Mucosa of descending colon (tissue), 3 donors: ENCODE data around the gene EED. TPM values are rescaled to one million over a fixed set of nuclear protein-coding genes. Genes with fewer than 3 reads are reported as not detected.

Source experiments
- ATAC-seq: fragments of 200-7000 bp; cut with Tn5 transposase; one replicate; pipeline ENCODE4 v1.9.1; 2020; ENCODE audit warnings: mild to moderate bottlenecking, moderate library complexity
- DNase-seq, 3 donors: peaks; one replicate each; pipeline ENCODE4 v3.0.0-alpha.2; 2020
- H3K36me3 ChIP-seq: fragments of 200-600 bp; one replicate; pipeline ENCODE4 v1.8.0; 2021; ENCODE audit warnings: low read depth, mild to moderate bottlenecking
- H3K4me1 ChIP-seq: fragments of 200-600 bp; one replicate; pipeline ENCODE4 v1.8.0; 2021; ENCODE audit warnings: low read depth, mild to moderate bottlenecking
- H3K4me3 ChIP-seq: fragments of 200-600 bp; one replicate; pipeline ENCODE4 v1.8.0; 2021; ENCODE audit warnings: mild to moderate bottlenecking
- H3K9me3 ChIP-seq: fragments of 200-600 bp; one replicate; pipeline ENCODE4 v1.8.0; 2021; ENCODE audit warnings: mild to moderate bottlenecking
- CTCF ChIP-seq: fragments of 200-600 bp; IDR thresholded peaks from one replicate; pipeline ENCODE4 v1.8.0; 2022; ENCODE audit warnings: antibody characterized with exemption, mild to moderate bottlenecking
- intact Hi-C, 2 donors: fragments of 100-400 bp; cut with DNase I in 1 of 2; cut with micrococcal nuclease in 1 of 2; formaldehyde crosslinking; loops; one replicate each; pipeline versions ENCODE4 v1.11.0 to v1.11.1; 2022; cut with DNase I, micrococcal nuclease
- total RNA-seq, 3 donors: library from RNA; stranded (reverse); fragmentation: NEBNext Ultra II Directional in 2 of 3; extraction: Animal tissue kit (Norgen Biotek cat#: 25700) in 2 of 3; gene quantifications; one replicate each; pipeline versions ENCODE4 v1.2.1 to v1.2.4, GENCODE V29; 2021 to 2023
- donor health status: DM: no; HTN: no; CAD: no; lungs with moderate emphysema.
- donor health status: DM: no; HTN: no; CAD: no.
- donor health status: DM: no; HTN: yes; CAD: no.

EED gene
- total RNA-seq, 3 donors from 2014 or later: 21.9 to 29.6 (median 22.0) TPM

- no peak for TF ChIP-seq CTCF
- Histone ChIP-seq H3K9me3 (no peaks in the 10 kb centered on the region), H3K4me3 (no peak overlapping the region), H3K4me1 (no peaks in the 10 kb centered on the region), H3K36me3 (no peaks in the 10 kb centered on the region)
- no peak for DNase-seq
- intact Hi-C loops: no loop called here
- no peak for ATAC-seq
Observed at GRCh38 chr11:86255896-86256295, 11.3 kb downstream of the EED start.

- DNase-seq: no peak
- intact Hi-C loops: no loop called here
- no peak for ATAC-seq
- Histone ChIP-seq H3K4me1 (no peaks in the 10 kb centered on the region), H3K9me3 (no peaks in the 10 kb centered on the region), H3K36me3 (no peaks in the 10 kb centered on the region), H3K4me3 (no peak overlapping the region)
- no peak for TF ChIP-seq CTCF
Observed at GRCh38 chr11:86256608-86257007, 12.1 kb downstream of the EED start.

- ATAC-seq (no peak), DNase-seq (no peak)
- no peaks in the 10 kb centered on the region for H3K4me1 ChIP-seq
- H3K9me3 ChIP-seq: no peaks in the 10 kb centered on the region
- no peak for TF ChIP-seq CTCF
- H3K4me3 ChIP-seq: no peak overlapping the region
- intact Hi-C loops: no loop called here
- H3K36me3 ChIP-seq: no peaks in the 10 kb centered on the region
Observed at GRCh38 chr11:86257446-86257845, 12.9 kb downstream of the EED start.

GRCh38 chr11:86259730-86260129 lies 15.2 kb downstream of the EED start:
- intact Hi-C loops: no loop called here
- no peak overlapping the region for H3K4me3 ChIP-seq
- DNase-seq (no peak), ATAC-seq (no peak)
- H3K4me1 ChIP-seq: no peaks in the 10 kb centered on the region
- no peaks in the 10 kb centered on the region for H3K9me3 ChIP-seq
- TF ChIP-seq CTCF: no peak
- H3K36me3 ChIP-seq: no peaks in the 10 kb centered on the region

- no peaks in the 10 kb centered on the region for H3K4me1 ChIP-seq
- H3K9me3 ChIP-seq: no peaks in the 10 kb centered on the region
- intact Hi-C loops: no loop called here
- no peaks in the 10 kb centered on the region for H3K36me3 ChIP-seq
- H3K4me3 ChIP-seq: no peak overlapping the region
- TF ChIP-seq CTCF: no peak
- no peak for DNase-seq
- ATAC-seq: no peak
Observed at GRCh38 chr11:86261328-86261727, 16.8 kb downstream of the EED start.

GRCh38 chr11:86262387-86262786 lies 17.8 kb downstream of the EED start:
- Histone ChIP-seq H3K4me1 (no peaks in the 10 kb centered on the region), H3K4me3 (no peak overlapping the region), H3K9me3 (no peaks in the 10 kb centered on the region), H3K36me3 (no peaks in the 10 kb centered on the region)
- intact Hi-C loops: no loop called here
- ATAC-seq: no peak
- TF ChIP-seq CTCF: no peak
- no peak for DNase-seq
